CD14-positive monocyte (primary cell): ENCODE measurements around the gene TRIM62. TPM values are rescaled to one million over a fixed set of nuclear protein-coding genes. Genes with fewer than 3 reads are reported as not detected.

Experiments
- DNase-seq, 3 donors: peaks; one replicate each; pipeline ENCODE4 v3.0.0-alpha.2; 2011 to 2022
- H2AFZ ChIP-seq: 2 replicates; pipeline ENCODE4 v1.6.0; 2012; ENCODE audit warnings: mild to moderate bottlenecking, low read depth, low read length, inconsistent platforms; ENCODE audit not compliant: insufficient read depth, poor library complexity, severe bottlenecking
- H3K27ac ChIP-seq, 2 donors: 1 replicate in 1 of 2; 2 replicates in 1 of 2; pipeline ENCODE4 v1.5.1; 2012 to 2013; ENCODE audit warnings: low read length in 2 of 2, control low read depth in 1 of 2, inconsistent platforms in 1 of 2, low read depth in 1 of 2, mild to moderate bottlenecking in 1 of 2
- H3K27me3 ChIP-seq, 2 donors: one replicate each; pipeline versions ENCODE4 v1.6.0 to v1.6.1; 2011 to 2013; ENCODE audit warnings: low read length in 2 of 2; ENCODE audit not compliant: control insufficient read depth in 2 of 2, insufficient read depth in 2 of 2
- H3K36me3 ChIP-seq, 2 donors: replicated peaks in 1 of 2; 1 replicate in 1 of 2; 2 replicates in 1 of 2; pipeline versions ENCODE4 v1.5.1 to v1.6.1; 2012 to 2013; ENCODE audit warnings: low read length in 2 of 2, control low read depth in 1 of 2, inconsistent platforms in 1 of 2, mild to moderate bottlenecking in 1 of 2; ENCODE audit not compliant: insufficient read depth in 2 of 2, control insufficient read depth in 1 of 2
- H3K4me1 ChIP-seq, 2 donors: 1 replicate in 1 of 2; 2 replicates in 1 of 2; pipeline versions ENCODE4 v1.5.1 to v1.6.1; 2012 to 2013; ENCODE audit warnings: low read length in 2 of 2, control low read depth in 1 of 2, inconsistent platforms in 1 of 2, mild to moderate bottlenecking in 1 of 2, moderate library complexity in 1 of 2; ENCODE audit not compliant: insufficient read depth in 2 of 2, control insufficient read depth in 1 of 2
- H3K4me2 ChIP-seq: replicated peaks from 2 replicates; pipeline ENCODE3; 2012; ENCODE audit warnings: low read length, moderate library complexity, mild to moderate bottlenecking; ENCODE audit not compliant: poor library complexity, severe bottlenecking; ENCODE audit errors: extremely low read depth
- H3K4me3 ChIP-seq, 3 experiments: fragments of 200-600 bp in 1 of 3; sonication (generic) in 1 of 3; replicated peaks in 1 of 3; 1 replicate in 2 of 3; 2 replicates in 1 of 3; pipeline ENCODE4 v1.5.1; 2011 to 2013; ENCODE audit warnings: low read length in 3 of 3, mild to moderate bottlenecking in 3 of 3, control low read depth in 2 of 3, low read depth in 2 of 3, inconsistent platforms in 1 of 3, moderate library complexity in 1 of 3
- H3K79me2 ChIP-seq: 2 replicates; pipeline ENCODE4 v1.6.0; 2012; ENCODE audit warnings: mild to moderate bottlenecking, control low read depth, inconsistent platforms, low read length, moderate library complexity; ENCODE audit not compliant: insufficient read depth
- H3K9ac ChIP-seq: 2 replicates; pipeline ENCODE4 v1.6.0; 2017; ENCODE audit warnings: low read length, mild to moderate bottlenecking; ENCODE audit not compliant: insufficient read depth, poor library complexity, severe bottlenecking
- H3K9me3 ChIP-seq, 2 donors: replicated peaks in 1 of 2; 1 replicate in 1 of 2; 2 replicates in 1 of 2; pipeline versions ENCODE4 v1.5.1 to v1.6.1; 2012 to 2013; ENCODE audit warnings: low read length in 2 of 2, control low read depth in 1 of 2; ENCODE audit not compliant: control insufficient read depth in 1 of 2, insufficient read depth in 1 of 2
- H4K20me1 ChIP-seq: 2 replicates; pipeline ENCODE4 v1.6.0; 2012; ENCODE audit warnings: mild to moderate bottlenecking, low read length, control low read depth, moderate library complexity; ENCODE audit not compliant: insufficient read depth
- H3K27ac Mint-ChIP-seq, 7 donors: one replicate each; pipeline ENCODE4 v1.8.0; 2020; ENCODE audit warnings: mild to moderate bottlenecking in 7 of 7, mixed read lengths in 7 of 7, moderate library complexity in 6 of 7, inconsistent platforms in 2 of 7
- H3K27me3 Mint-ChIP-seq, 3 donors: one replicate each; pipeline ENCODE4 v1.8.0; 2021 to 2022; ENCODE audit warnings: low read depth in 3 of 3, mild to moderate bottlenecking in 3 of 3, mixed read lengths in 3 of 3, moderate library complexity in 3 of 3, inconsistent platforms in 1 of 3
- H3K36me3 Mint-ChIP-seq, 2 donors: one replicate each; pipeline ENCODE4 v1.8.0; 2020; ENCODE audit warnings: mixed read lengths in 2 of 2, inconsistent platforms in 1 of 2, mild to moderate bottlenecking in 1 of 2
- H3K4me1 Mint-ChIP-seq: one replicate; pipeline ENCODE4 v1.8.0; 2020; ENCODE audit warnings: mild to moderate bottlenecking, mixed read lengths
- H3K4me3 Mint-ChIP-seq, 2 donors: one replicate each; pipeline ENCODE4 v1.8.0; 2020; ENCODE audit warnings: mild to moderate bottlenecking in 2 of 2, mixed read lengths in 2 of 2, moderate library complexity in 1 of 2
- H3K9me3 Mint-ChIP-seq, 7 donors: one replicate each; pipeline ENCODE4 v1.8.0; 2020 to 2022; ENCODE audit warnings: mixed read lengths in 7 of 7, mild to moderate bottlenecking in 6 of 7, moderate library complexity in 6 of 7, inconsistent platforms in 2 of 7
- WGBS: methylation state at CpG from one replicate; pipeline ENCODE4 v1.1.5; 2013; ENCODE audit warnings: missing lambda C conversion rate; ENCODE audit not compliant: insufficient coverage; 5-methylcytosine and 5-hydroxymethylcytosine counted together
- intact Hi-C, 2 donors: fragments of 100-400 bp; cut with micrococcal nuclease; formaldehyde crosslinking; loops; one replicate each; pipeline versions ENCODE4 v1.15.0 to v1.15.1; 2023
- polyA plus RNA-seq, 3 donors: library from polyadenylated mRNA; depleted of rRNA in 1 of 3; unstranded in 2 of 3; stranded (reverse) in 1 of 3; fragments of 300-500 nt in 2 of 3; fragments of >200 nt in 1 of 3; fragmentation: Illumina TruSeq in 2 of 3; gene quantifications; 1 replicate in 2 of 3; 2 replicates in 1 of 3; pipeline ENCODE4 v1.2.3, GENCODE V29; 2012 to 2021
- TF ChIP-seq, protein P1 (sequence below): fragments of 200-600 bp; IDR thresholded peaks from one replicate; pipeline ENCODE4 v1.8.0; 2022; ENCODE audit warnings: antibody characterized with exemption, mild to moderate bottlenecking

TRIM62 gene
- polyA plus RNA-seq, 3 donors, result 1.7 to 8.1 (median 2.1) TPM

DNA sequence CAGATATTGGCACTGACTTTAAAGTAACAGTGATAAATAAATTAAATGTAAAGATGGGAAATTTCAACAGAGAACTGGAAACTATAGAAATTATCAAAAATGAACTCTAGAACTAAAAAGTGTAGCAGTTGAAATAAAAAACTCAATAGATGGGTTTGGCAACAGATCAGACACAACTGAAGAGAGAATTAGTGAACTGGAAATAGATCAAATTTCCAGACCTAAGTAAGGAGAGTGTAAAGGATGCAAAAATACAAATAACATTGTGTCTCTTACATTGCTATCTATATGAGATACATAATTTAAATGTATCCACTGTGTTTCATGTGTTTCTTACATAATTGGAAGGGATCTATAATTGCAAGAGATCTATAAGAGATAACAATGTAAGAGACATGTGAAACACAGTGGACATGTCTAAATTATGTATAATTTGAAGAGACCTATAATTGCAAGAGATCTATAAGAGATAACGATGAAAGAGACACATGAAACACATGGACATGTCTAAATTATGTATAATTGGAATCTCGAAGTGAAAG lies 42.4 kb upstream of the TRIM62 start:
- Histone ChIP-seq H3K4me2 (no peak overlapping the region), H3K27me3 (peaks cover 0 to 3% of the 10 kb centered on the region in 2 donors), H2AFZ (no peak overlapping the region), H3K9me3 (peaks cover 10 to 11% of the 10 kb centered on the region in 2 donors), H3K79me2 (no peaks in the 10 kb centered on the region), H3K4me3 (no peak overlapping the region), H3K4me1 (no peaks in the 10 kb centered on the region), H3K36me3 (no peaks in the 10 kb centered on the region), H3K9ac (no peak overlapping the region), H3K27ac (no peak overlapping the region), H4K20me1 (no peaks in the 10 kb centered on the region)
- Mint-ChIP-seq H3K27ac (no peak overlapping the region), H3K4me3 (no peak overlapping the region), H3K4me1 (no peaks in the 10 kb centered on the region), H3K27me3 (peaks cover 9 to 18% (median 11%) of the 10 kb centered on the region in 3 donors), H3K36me3 (no peaks in the 10 kb centered on the region), H3K9me3 (peaks cover 10 to 23% (median 20%) of the 10 kb centered on the region in 7 donors)
- TF ChIP-seq, protein P1, sequence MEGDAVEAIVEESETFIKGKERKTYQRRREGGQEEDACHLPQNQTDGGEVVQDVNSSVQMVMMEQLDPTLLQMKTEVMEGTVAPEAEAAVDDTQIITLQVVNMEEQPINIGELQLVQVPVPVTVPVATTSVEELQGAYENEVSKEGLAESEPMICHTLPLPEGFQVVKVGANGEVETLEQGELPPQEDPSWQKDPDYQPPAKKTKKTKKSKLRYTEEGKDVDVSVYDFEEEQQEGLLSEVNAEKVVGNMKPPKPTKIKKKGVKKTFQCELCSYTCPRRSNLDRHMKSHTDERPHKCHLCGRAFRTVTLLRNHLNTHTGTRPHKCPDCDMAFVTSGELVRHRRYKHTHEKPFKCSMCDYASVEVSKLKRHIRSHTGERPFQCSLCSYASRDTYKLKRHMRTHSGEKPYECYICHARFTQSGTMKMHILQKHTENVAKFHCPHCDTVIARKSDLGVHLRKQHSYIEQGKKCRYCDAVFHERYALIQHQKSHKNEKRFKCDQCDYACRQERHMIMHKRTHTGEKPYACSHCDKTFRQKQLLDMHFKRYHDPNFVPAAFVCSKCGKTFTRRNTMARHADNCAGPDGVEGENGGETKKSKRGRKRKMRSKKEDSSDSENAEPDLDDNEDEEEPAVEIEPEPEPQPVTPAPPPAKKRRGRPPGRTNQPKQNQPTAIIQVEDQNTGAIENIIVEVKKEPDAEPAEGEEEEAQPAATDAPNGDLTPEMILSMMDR, result no peak
- WGBS, result 60% methylated on average over 1 of the region's 2 CpGs
- DNase-seq, result no peak
- intact Hi-C loops, result no loop called here

DNA sequence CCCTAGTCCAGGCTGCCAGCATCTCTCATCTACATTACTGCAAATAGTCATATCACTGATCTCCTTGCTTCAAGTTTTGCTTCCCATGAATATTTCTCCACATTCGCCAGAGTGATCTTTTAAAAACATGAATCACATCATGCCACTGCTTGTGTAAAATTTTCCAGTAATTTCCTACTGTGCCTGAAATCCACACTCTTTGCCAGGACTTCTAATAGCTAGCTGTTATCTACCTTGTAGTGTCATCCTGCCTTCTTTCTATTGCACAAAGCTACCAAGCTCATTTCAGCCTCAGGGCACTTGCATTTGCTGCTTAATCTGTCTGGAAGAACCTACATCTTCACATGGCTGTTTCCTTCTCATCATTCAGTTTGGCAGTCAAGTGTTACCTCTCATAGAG lies 40.5 kb upstream of the TRIM62 start:
- no peak overlapping the region for H3K27ac Mint-ChIP-seq
- no peaks in the 10 kb centered on the region for H3K36me3 Mint-ChIP-seq
- no peak overlapping the region for H3K4me2 ChIP-seq
- no peak for DNase-seq
- no peaks in the 10 kb centered on the region for H3K4me1 ChIP-seq
- H3K9me3 ChIP-seq, result peaks cover 10 to 11% of the 10 kb centered on the region in 2 donors
- no peak overlapping the region for H3K4me3 ChIP-seq
- peaks cover 8 to 11% (median 8%) of the 10 kb centered on the region in 3 donors for H3K27me3 Mint-ChIP-seq
- no peaks in the 10 kb centered on the region for H3K79me2 ChIP-seq
- no peak overlapping the region for H3K27ac ChIP-seq
- TF ChIP-seq, protein P1, result no peak
- 100% methylated on average over 1 of the region's 1 CpG for WGBS
- no peaks in the 10 kb centered on the region for H4K20me1 ChIP-seq
- no peaks in the 10 kb centered on the region for H3K36me3 ChIP-seq
- H3K27me3 ChIP-seq, result peaks cover 0 to 3% of the 10 kb centered on the region in 2 donors
- intact Hi-C loops, result no loop called here
- H3K4me1 Mint-ChIP-seq, result peaks cover 6% of the 10 kb centered on the region
- H3K9me3 Mint-ChIP-seq, result peaks cover 10 to 27% (median 20%) of the 10 kb centered on the region in 7 donors
- H2AFZ ChIP-seq, result no peak overlapping the region
- H3K9ac ChIP-seq, result no peak overlapping the region
- no peak overlapping the region for H3K4me3 Mint-ChIP-seq
